Mesendoderm (in vitro differentiated cells): ENCODE data around the gene ARHGAP6.

ENCODE experiments used
- DNase-seq: peaks from one replicate; pipeline ENCODE4 v3.0.0; 2013
- H2AK5ac ChIP-seq: 2 replicates; pipeline ENCODE4 v1.6.1; 2013; ENCODE audit warnings: low read length, inconsistent platforms
- H2BK120ac ChIP-seq: 2 replicates; pipeline ENCODE4 v1.6.1; 2013; ENCODE audit warnings: low read depth, mild to moderate bottlenecking, low read length, moderate library complexity, mixed read lengths
- H2BK15ac ChIP-seq: replicated peaks from 2 replicates; pipeline ENCODE4 v1.6.1; 2013; ENCODE audit warnings: low read depth, mild to moderate bottlenecking, moderate library complexity
- H2BK5ac ChIP-seq: 2 replicates; pipeline ENCODE4 v1.6.1; 2013; ENCODE audit warnings: low read length, inconsistent platforms
- H3K18ac ChIP-seq: 2 replicates; pipeline ENCODE4 v1.6.1; 2013; ENCODE audit warnings: mild to moderate bottlenecking, low read length, mixed read lengths
- H3K23ac ChIP-seq: one replicate; pipeline ENCODE4 v1.6.1; 2013; ENCODE audit warnings: low read length
- H3K27ac ChIP-seq: 2 replicates; pipeline ENCODE4 v1.5.1; 2013; ENCODE audit warnings: low read depth, mild to moderate bottlenecking, inconsistent platforms, low read length, moderate library complexity
- H3K27me3 ChIP-seq: 2 replicates; pipeline ENCODE4 v1.6.1; 2013; ENCODE audit warnings: low read length, control low read depth, mild to moderate bottlenecking, inconsistent platforms; ENCODE audit not compliant: insufficient read depth, poor library complexity
- H3K36me3 ChIP-seq: 2 replicates; pipeline ENCODE4 v1.6.1; 2013; ENCODE audit warnings: low read length, inconsistent platforms; ENCODE audit not compliant: control insufficient read depth, insufficient read depth
- H3K4ac ChIP-seq: one replicate; pipeline ENCODE4 v1.6.1; 2013; ENCODE audit warnings: low read depth, mild to moderate bottlenecking, low read length, moderate library complexity
- H3K4me1 ChIP-seq: 2 replicates; pipeline ENCODE4 v1.6.1; 2013; ENCODE audit warnings: low read depth, low read length, inconsistent platforms; ENCODE audit not compliant: control insufficient read depth
- H3K4me2 ChIP-seq: 2 replicates; pipeline ENCODE4 v1.6.1; 2013; ENCODE audit warnings: low read length
- H3K4me3 ChIP-seq: 2 replicates; pipeline ENCODE4 v1.5.1; 2013; ENCODE audit warnings: mild to moderate bottlenecking, low read length
- H3K56ac ChIP-seq: one replicate; pipeline ENCODE4 v1.6.1; 2013; ENCODE audit warnings: low read length
- H3K79me1 ChIP-seq: 2 replicates; pipeline ENCODE4 v1.6.1; 2013; ENCODE audit warnings: low read length, inconsistent platforms
- H3K79me2 ChIP-seq: 2 replicates; pipeline ENCODE4 v1.6.1; 2013; ENCODE audit warnings: mild to moderate bottlenecking, low read length; ENCODE audit not compliant: control insufficient read depth, insufficient read depth
- H3K9ac ChIP-seq: 2 replicates; pipeline ENCODE4 v1.6.1; 2013; ENCODE audit warnings: low read length, inconsistent platforms
- H4K5ac ChIP-seq: one replicate; pipeline ENCODE4 v1.6.1; 2013; ENCODE audit warnings: low read length
- H4K8ac ChIP-seq: one replicate; pipeline ENCODE4 v1.6.1; 2013; ENCODE audit warnings: low read depth, mild to moderate bottlenecking, control low read depth, low read length, moderate library complexity
- WGBS: extraction: QIAGEN DNeasy Blood & Tissue Kit; methylation state at CpG from one replicate; pipeline ENCODE4 v1.1.7; 2013; ENCODE audit warnings: low lambda C conversion rate, missing lambda C conversion rate; ENCODE audit not compliant: insufficient coverage; ENCODE audit errors: extremely low coverage; 5-methylcytosine and 5-hydroxymethylcytosine counted together

ARHGAP6 gene

GRCh38 chrX:11209798-11210414 lies 455.8 kb downstream of the ARHGAP6 start:
- Histone ChIP-seq H2BK120ac (no peak overlapping the region), H3K4me1 (no peaks in the 10 kb centered on the region), H3K4ac (no peak overlapping the region), H3K27ac (no peak overlapping the region), H3K4me2 (no peak overlapping the region), H3K9ac (no peak overlapping the region), H3K23ac (no peak overlapping the region), H3K36me3 (no peaks in the 10 kb centered on the region), H4K5ac (no peak overlapping the region), H2BK15ac (no peak overlapping the region), H2AK5ac (no peak overlapping the region), H3K79me2 (no peaks in the 10 kb centered on the region), H3K56ac (no peak overlapping the region), H4K8ac (no peak overlapping the region), H2BK5ac (no peak overlapping the region), H3K4me3 (no peak overlapping the region), H3K18ac (no peak overlapping the region), H3K27me3 (no peaks in the 10 kb centered on the region), H3K79me1 (no peaks in the 10 kb centered on the region)
- DNase-seq: no peak
- no CpG with 5 or more reads among the region's 2 CpGs for WGBS

GRCh38 chrX:11206716-11207115 lies 459.0 kb downstream of the ARHGAP6 start:
- Histone ChIP-seq H3K4ac (no peak overlapping the region), H2BK120ac (no peak overlapping the region), H2BK5ac (no peak overlapping the region), H3K36me3 (no peaks in the 10 kb centered on the region), H3K4me1 (no peaks in the 10 kb centered on the region), H3K9ac (no peak overlapping the region), H3K56ac (no peak overlapping the region), H2BK15ac (no peak overlapping the region), H3K27ac (no peak overlapping the region), H4K8ac (no peak overlapping the region), H2AK5ac (no peak overlapping the region), H3K23ac (no peak overlapping the region), H3K18ac (no peak overlapping the region), H3K4me2 (no peak overlapping the region), H3K27me3 (no peaks in the 10 kb centered on the region), H4K5ac (no peak overlapping the region), H3K79me1 (no peaks in the 10 kb centered on the region), H3K79me2 (no peaks in the 10 kb centered on the region), H3K4me3 (no peak overlapping the region)
- DNase-seq: no peak
- no CpG with 5 or more reads among the region's 1 CpG for WGBS

- Histone ChIP-seq H3K27me3 (no peaks in the 10 kb centered on the region), H3K4me2 (no peak overlapping the region), H3K4ac (no peak overlapping the region), H3K36me3 (no peaks in the 10 kb centered on the region), H3K18ac (no peak overlapping the region), H3K4me1 (no peaks in the 10 kb centered on the region), H3K56ac (no peak overlapping the region), H3K79me2 (no peaks in the 10 kb centered on the region), H4K5ac (no peak overlapping the region), H2BK5ac (no peak overlapping the region), H3K9ac (no peak overlapping the region), H2AK5ac (no peak overlapping the region), H3K79me1 (no peaks in the 10 kb centered on the region), H3K23ac (no peak overlapping the region), H2BK120ac (no peak overlapping the region), H3K27ac (no peak overlapping the region), H3K4me3 (no peak overlapping the region), H2BK15ac (no peak overlapping the region), H4K8ac (no peak overlapping the region)
- no CpG with 5 or more reads among the region's 4 CpGs for WGBS
- DNase-seq: no peak
Observed at GRCh38 chrX:11205796-11206195, 459.9 kb downstream of the ARHGAP6 start.

- H3K4ac ChIP-seq: no peak overlapping the region
- no peak overlapping the region for H3K23ac ChIP-seq
- no peak overlapping the region for H3K4me2 ChIP-seq
- no peak overlapping the region for H3K4me3 ChIP-seq
- H2AK5ac ChIP-seq: no peak overlapping the region
- H3K56ac ChIP-seq: no peak overlapping the region
- WGBS: no CpG with 5 or more reads among the region's 1 CpG
- H3K36me3 ChIP-seq: no peaks in the 10 kb centered on the region
- H2BK120ac ChIP-seq: no peak overlapping the region
- DNase-seq: no peak
- H3K4me1 ChIP-seq: no peaks in the 10 kb centered on the region
- no peak overlapping the region for H3K18ac ChIP-seq
- no peak overlapping the region for H3K27ac ChIP-seq
- no peak overlapping the region for H2BK15ac ChIP-seq
- H4K8ac ChIP-seq: no peak overlapping the region
- no peak overlapping the region for H2BK5ac ChIP-seq
- no peak overlapping the region for H3K9ac ChIP-seq
- no peak overlapping the region for H4K5ac ChIP-seq
- H3K79me1 ChIP-seq: no peaks in the 10 kb centered on the region
- no peaks in the 10 kb centered on the region for H3K79me2 ChIP-seq
- H3K27me3 ChIP-seq: no peaks in the 10 kb centered on the region
Observed at GRCh38 chrX:11197671-11198070, 468.0 kb downstream of the ARHGAP6 start.

GRCh38 chrX:11196476-11196875 lies 469.2 kb downstream of the ARHGAP6 start:
- no peaks in the 10 kb centered on the region for H3K36me3 ChIP-seq
- no peak overlapping the region for H4K5ac ChIP-seq
- no peak overlapping the region for H2AK5ac ChIP-seq
- no peak overlapping the region for H3K4me3 ChIP-seq
- H3K27ac ChIP-seq: no peak overlapping the region
- H3K9ac ChIP-seq: no peak overlapping the region
- no peak overlapping the region for H3K18ac ChIP-seq
- H3K4me2 ChIP-seq: no peak overlapping the region
- H4K8ac ChIP-seq: no peak overlapping the region
- H3K79me2 ChIP-seq: no peaks in the 10 kb centered on the region
- no peak overlapping the region for H2BK5ac ChIP-seq
- no peak overlapping the region for H3K23ac ChIP-seq
- no peak overlapping the region for H2BK15ac ChIP-seq
- H3K56ac ChIP-seq: no peak overlapping the region
- H3K27me3 ChIP-seq: no peaks in the 10 kb centered on the region
- H2BK120ac ChIP-seq: no peak overlapping the region
- no peaks in the 10 kb centered on the region for H3K4me1 ChIP-seq
- no peaks in the 10 kb centered on the region for H3K79me1 ChIP-seq
- no peak for DNase-seq
- no CpG with 5 or more reads among the region's 2 CpGs for WGBS
- no peak overlapping the region for H3K4ac ChIP-seq

- DNase-seq: no peak
- H3K27ac ChIP-seq: no peak overlapping the region
- no peak overlapping the region for H3K4me3 ChIP-seq
- H3K56ac ChIP-seq: no peak overlapping the region
- no peak overlapping the region for H2BK5ac ChIP-seq
- no peaks in the 10 kb centered on the region for H3K27me3 ChIP-seq
- no peak overlapping the region for H4K5ac ChIP-seq
- H3K36me3 ChIP-seq: no peaks in the 10 kb centered on the region
- H2BK120ac ChIP-seq: no peak overlapping the region
- H3K4me2 ChIP-seq: no peak overlapping the region
- no peak overlapping the region for H4K8ac ChIP-seq
- H3K18ac ChIP-seq: no peak overlapping the region
- no peaks in the 10 kb centered on the region for H3K79me1 ChIP-seq
- no peaks in the 10 kb centered on the region for H3K4me1 ChIP-seq
- H3K4ac ChIP-seq: no peak overlapping the region
- no peak overlapping the region for H3K23ac ChIP-seq
- no peak overlapping the region for H2AK5ac ChIP-seq
- no CpG with 5 or more reads among the region's 5 CpGs for WGBS
- no peaks in the 10 kb centered on the region for H3K79me2 ChIP-seq
- no peak overlapping the region for H2BK15ac ChIP-seq
- H3K9ac ChIP-seq: no peak overlapping the region
Observed at GRCh38 chrX:11193035-11193469, 472.7 kb downstream of the ARHGAP6 start.
